Gastrocnemius medialis (tissue), 4 donors: ENCODE data around the gene CA4. TPM values are rescaled to one million over a fixed set of nuclear protein-coding genes. Genes with fewer than 3 reads are reported as not detected.

Source experiments
- ATAC-seq, 2 donors: fragments of 150-250 bp; one replicate each; pipeline ENCODE4 v1.9.1; 2016
- DNase-seq, 2 donors: peaks; one replicate each; pipeline ENCODE4 v3.0.0-alpha.2; 2019
- H3K27ac ChIP-seq, 4 donors: fragments of 200-600 bp; sonication (generic); 1 replicate in 1 of 4; 2 replicates in 3 of 4; pipeline ENCODE4 v1.5.1; 2016 to 2018; ENCODE audit warnings: mild to moderate bottlenecking in 2 of 4, moderate library complexity in 1 of 4
- H3K27me3 ChIP-seq, 3 donors: fragments of 200-600 bp; sonication (generic) in 2 of 3; 1 replicate in 1 of 3; 2 replicates in 2 of 3; pipeline versions ENCODE4 v1.5.1 to v1.6.0; 2016 to 2019; ENCODE audit warnings: mild to moderate bottlenecking in 1 of 3, moderate library complexity in 1 of 3
- H3K36me3 ChIP-seq, 2 donors: fragments of 200-600 bp; sonication (generic) in 1 of 2; one replicate each; pipeline ENCODE4 v1.5.1; 2017 to 2018
- H3K4me1 ChIP-seq, 2 donors: fragments of 200-600 bp; sonication (generic) in 1 of 2; one replicate each; pipeline ENCODE4 v1.5.1; 2016 to 2017; ENCODE audit warnings: mild to moderate bottlenecking in 2 of 2
- H3K4me3 ChIP-seq, 4 donors: fragments of 200-600 bp; sonication (generic) in 3 of 4; 1 replicate in 1 of 4; 2 replicates in 3 of 4; pipeline ENCODE4 v1.5.1; 2016 to 2019; ENCODE audit warnings: mild to moderate bottlenecking in 2 of 4
- H3K9me3 ChIP-seq, 3 donors: fragments of 200-600 bp; sonication (generic) in 2 of 3; 1 replicate in 1 of 3; 2 replicates in 2 of 3; pipeline ENCODE4 v1.5.1; 2016 to 2019
- CTCF ChIP-seq, 5 experiments: fragments of 450-650 bp in 3 of 5; fragments of 200-600 bp in 2 of 5; sonication (generic) in 2 of 5; IDR thresholded peaks in 4 of 5; conservative IDR thresholded peaks in 1 of 5; 1 replicate in 4 of 5; 2 replicates in 1 of 5; pipeline ENCODE4 v1.5.1; 2016 to 2019; ENCODE audit warnings: antibody characterized with exemption in 5 of 5, mild to moderate bottlenecking in 3 of 5, moderate library complexity in 3 of 5
- POLR2A ChIP-seq, 2 donors: fragments of 450-650 bp; IDR thresholded peaks; one replicate each; pipeline ENCODE4 v1.6.1; 2017; ENCODE audit warnings: antibody characterized with exemption in 2 of 2, mild to moderate bottlenecking in 2 of 2, moderate library complexity in 2 of 2
- in situ Hi-C, 4 donors: fragments of 200-750 bp; cut with MboI; loops; one replicate each; pipeline versions ENCODE4 v1.15.0 to v1.8.0; 2017; ENCODE audit warnings: low sequenced_read_pairs in 4 of 4
- intact Hi-C: fragments of 100-400 bp; cut with DNase I; formaldehyde crosslinking; loops from one replicate; pipeline ENCODE4 v1.15.1; 2023; ENCODE audit warnings: low total_unique reads
- total RNA-seq, 4 donors: library from RNA; depleted of rRNA; stranded (reverse); fragments of >200 nt; gene quantifications; one replicate each; pipeline versions ENCODE4 v1.1.0 to v1.2.3, GENCODE V29; 2016

CA4 gene
- total RNA-seq, 4 donors from 2014 or later = 6.1 to 9.2 (median 7.2) TPM

- ATAC-seq (no peak), DNase-seq (no peak)
- Histone ChIP-seq H3K4me3 (no peak overlapping the region), H3K36me3 (no peaks in the 10 kb centered on the region), H3K4me1 (peaks cover under 1 to 7% of the 10 kb centered on the region in 2 donors), H3K27me3 (peaks cover 17 to 36% (median 21%) of the 10 kb centered on the region in 3 donors), H3K27ac (no peak overlapping the region), H3K9me3 (no peaks in the 10 kb centered on the region)
- intact Hi-C loops = no loop called here
- in situ Hi-C loops = loop anchor here in 1 of 4 donors (25.0 kb wide), 1 partner anchor 106 kb away; no protein-coding TSS in a partner anchor
- TF ChIP-seq CTCF (IDR thresholded peaks at IDR 0.05 in 4 of 5, conservative IDR thresholded peaks at IDR 0.05 in 1 of 5) = no peak
- TF ChIP-seq POLR2A (IDR thresholded peaks at IDR 0.05) = no peak
These were observed 6.0 kb downstream of the CA4 start for GRCh38 chr17:60155815-60156214.

GRCh38 chr17:60156746-60157145, 7.0 kb downstream of the CA4 start:
- peak overlapping the region in 1 of 4 donors; percentile 10 for H3K27ac ChIP-seq
- peaks cover 13 to 34% (median 16%) of the 10 kb centered on the region in 3 donors for H3K27me3 ChIP-seq
- H3K4me3 ChIP-seq = no peak overlapping the region
- intact Hi-C loops (no loop called here), in situ Hi-C loops (loop anchor here in 1 of 4 donors (25.0 kb wide), 1 partner anchor 106 kb away; no protein-coding TSS in a partner anchor)
- no peaks in the 10 kb centered on the region for H3K9me3 ChIP-seq
- peaks cover 3 to 16% of the 10 kb centered on the region in 2 donors for H3K4me1 ChIP-seq
- TF ChIP-seq POLR2A (IDR thresholded peaks at IDR 0.05) (no peak), CTCF (IDR thresholded peaks at IDR 0.05 in 4 of 5, conservative IDR thresholded peaks at IDR 0.05 in 1 of 5) (no peak)
- no peak for DNase-seq
- H3K36me3 ChIP-seq = no peaks in the 10 kb centered on the region
- ATAC-seq = no peak

- in situ Hi-C loops = loop anchor here in 1 of 4 donors (25.0 kb wide), 1 partner anchor 105 kb away; no protein-coding TSS in a partner anchor
- no peak overlapping the region for H3K27ac ChIP-seq
- H3K36me3 ChIP-seq = no peaks in the 10 kb centered on the region
- H3K4me3 ChIP-seq = no peak overlapping the region
- no peaks in the 10 kb centered on the region for H3K9me3 ChIP-seq
- H3K27me3 ChIP-seq = peaks cover 8 to 31% (median 12%) of the 10 kb centered on the region in 3 donors
- ATAC-seq = no peak
- no peak for DNase-seq
- TF ChIP-seq POLR2A (IDR thresholded peaks at IDR 0.05) = no peak
- no peak for TF ChIP-seq CTCF (IDR thresholded peaks at IDR 0.05 in 4 of 5, conservative IDR thresholded peaks at IDR 0.05 in 1 of 5)
- intact Hi-C loops = no loop called here
- H3K4me1 ChIP-seq = peaks cover 6 to 21% of the 10 kb centered on the region in 2 donors
These were observed 7.8 kb downstream of the CA4 start for GRCh38 chr17:60157487-60158040.

- Histone ChIP-seq H3K4me1 (peaks cover 6 to 15% of the 10 kb centered on the region in 2 donors), H3K36me3 (no peaks in the 10 kb centered on the region), H3K9me3 (no peaks in the 10 kb centered on the region), H3K27ac (no peak overlapping the region), H3K27me3 (peaks cover 8 to 18% (median 12%) of the 10 kb centered on the region in 3 donors), H3K4me3 (no peak overlapping the region)
- in situ Hi-C loops = loop anchor here in 1 of 4 donors (25.0 kb wide), 1 partner anchor 103 kb away; no protein-coding TSS in a partner anchor
- DNase-seq (no peak), ATAC-seq (no peak)
- no peak for TF ChIP-seq CTCF (IDR thresholded peaks at IDR 0.05 in 4 of 5, conservative IDR thresholded peaks at IDR 0.05 in 1 of 5)
- TF ChIP-seq POLR2A (IDR thresholded peaks at IDR 0.05) = no peak
- intact Hi-C loops = no loop called here
These were observed 9.1 kb downstream of the CA4 start for GRCh38 chr17:60158751-60159478.
